HEK293 (cell line): Measurements from ENCODE around the gene ARMH3.

Experiments
- KLF7 ChIP-seq: fragments of 450-650 bp; formaldehyde crosslinking; IDR thresholded peaks from 2 replicates; pipeline ENCODE4 v1.5.1; 2016; ENCODE audit warnings: missing biosample characterization, missing genetic modification characterization, borderline replicate concordance
- MEIS1 ChIP-seq: sonication (generic); formaldehyde crosslinking; IDR thresholded peaks from 2 replicates; pipeline ENCODE4 v1.8.1; 2022; ENCODE audit warnings: missing genetic modification reagents, mild to moderate bottlenecking, borderline replicate concordance
- ZBTB48 ChIP-seq: fragments of 450-650 bp; formaldehyde crosslinking; IDR thresholded peaks from 2 replicates; pipeline ENCODE4 v1.5.1; 2016; ENCODE audit warnings: missing biosample characterization, missing genetic modification characterization
- ZFP37 ChIP-seq: fragments of 450-650 bp; formaldehyde crosslinking; IDR thresholded peaks from 2 replicates; pipeline ENCODE4 v1.5.1; 2016; ENCODE audit warnings: missing biosample characterization, missing genetic modification characterization
- ZNF24 ChIP-seq: fragments of 450-650 bp; formaldehyde crosslinking; IDR thresholded peaks from 2 replicates; pipeline ENCODE4 v1.5.1; 2016; ENCODE audit warnings: missing biosample characterization, missing genetic modification characterization
- TF ChIP-seq, protein P1 (sequence below): fragments of 450-650 bp; formaldehyde crosslinking; IDR thresholded peaks from 2 replicates; pipeline ENCODE4 v1.5.1; 2016; ENCODE audit warnings: missing biosample characterization, missing genetic modification characterization
- TF ChIP-seq, protein P2 (sequence below): fragments of 450-650 bp; formaldehyde crosslinking; IDR thresholded peaks from 2 replicates; pipeline ENCODE4 v1.5.1; 2016; ENCODE audit warnings: missing biosample characterization, missing genetic modification characterization

DNA sequence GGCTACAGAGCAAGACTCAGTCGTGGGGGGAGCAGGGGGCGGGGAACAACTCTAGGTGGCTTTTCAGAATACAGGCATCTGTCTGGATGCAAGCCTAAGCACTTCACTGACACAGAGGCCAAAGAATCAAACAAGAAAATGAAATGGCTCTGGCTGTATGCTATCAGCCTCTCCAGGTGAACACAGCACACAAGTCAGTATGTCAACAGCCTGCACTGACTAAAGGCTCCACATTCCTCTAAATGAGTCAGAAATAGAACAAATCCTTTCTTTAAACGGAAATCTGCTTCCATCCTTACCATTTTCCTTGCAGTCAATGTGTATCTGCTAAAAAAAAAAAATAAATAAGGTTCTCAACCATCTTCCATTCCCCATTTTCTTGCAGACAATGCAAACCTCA, 88.3 kb downstream of the ARMH3 start:
- TF ChIP-seq, protein P1, sequence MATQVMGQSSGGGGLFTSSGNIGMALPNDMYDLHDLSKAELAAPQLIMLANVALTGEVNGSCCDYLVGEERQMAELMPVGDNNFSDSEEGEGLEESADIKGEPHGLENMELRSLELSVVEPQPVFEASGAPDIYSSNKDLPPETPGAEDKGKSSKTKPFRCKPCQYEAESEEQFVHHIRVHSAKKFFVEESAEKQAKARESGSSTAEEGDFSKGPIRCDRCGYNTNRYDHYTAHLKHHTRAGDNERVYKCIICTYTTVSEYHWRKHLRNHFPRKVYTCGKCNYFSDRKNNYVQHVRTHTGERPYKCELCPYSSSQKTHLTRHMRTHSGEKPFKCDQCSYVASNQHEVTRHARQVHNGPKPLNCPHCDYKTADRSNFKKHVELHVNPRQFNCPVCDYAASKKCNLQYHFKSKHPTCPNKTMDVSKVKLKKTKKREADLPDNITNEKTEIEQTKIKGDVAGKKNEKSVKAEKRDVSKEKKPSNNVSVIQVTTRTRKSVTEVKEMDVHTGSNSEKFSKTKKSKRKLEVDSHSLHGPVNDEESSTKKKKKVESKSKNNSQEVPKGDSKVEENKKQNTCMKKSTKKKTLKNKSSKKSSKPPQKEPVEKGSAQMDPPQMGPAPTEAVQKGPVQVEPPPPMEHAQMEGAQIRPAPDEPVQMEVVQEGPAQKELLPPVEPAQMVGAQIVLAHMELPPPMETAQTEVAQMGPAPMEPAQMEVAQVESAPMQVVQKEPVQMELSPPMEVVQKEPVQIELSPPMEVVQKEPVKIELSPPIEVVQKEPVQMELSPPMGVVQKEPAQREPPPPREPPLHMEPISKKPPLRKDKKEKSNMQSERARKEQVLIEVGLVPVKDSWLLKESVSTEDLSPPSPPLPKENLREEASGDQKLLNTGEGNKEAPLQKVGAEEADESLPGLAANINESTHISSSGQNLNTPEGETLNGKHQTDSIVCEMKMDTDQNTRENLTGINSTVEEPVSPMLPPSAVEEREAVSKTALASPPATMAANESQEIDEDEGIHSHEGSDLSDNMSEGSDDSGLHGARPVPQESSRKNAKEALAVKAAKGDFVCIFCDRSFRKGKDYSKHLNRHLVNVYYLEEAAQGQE (tag by site-specific recombination) = no peak
- TF ChIP-seq KLF7 (tag by site-specific recombination) (no peak), ZBTB48 (no peak), ZFP37 (tag by site-specific recombination) (no peak), MEIS1 (CRISPR knock-in tag) (no peak), ZNF24 (tag by site-specific recombination) (no peak)
- TF ChIP-seq, protein P2, sequence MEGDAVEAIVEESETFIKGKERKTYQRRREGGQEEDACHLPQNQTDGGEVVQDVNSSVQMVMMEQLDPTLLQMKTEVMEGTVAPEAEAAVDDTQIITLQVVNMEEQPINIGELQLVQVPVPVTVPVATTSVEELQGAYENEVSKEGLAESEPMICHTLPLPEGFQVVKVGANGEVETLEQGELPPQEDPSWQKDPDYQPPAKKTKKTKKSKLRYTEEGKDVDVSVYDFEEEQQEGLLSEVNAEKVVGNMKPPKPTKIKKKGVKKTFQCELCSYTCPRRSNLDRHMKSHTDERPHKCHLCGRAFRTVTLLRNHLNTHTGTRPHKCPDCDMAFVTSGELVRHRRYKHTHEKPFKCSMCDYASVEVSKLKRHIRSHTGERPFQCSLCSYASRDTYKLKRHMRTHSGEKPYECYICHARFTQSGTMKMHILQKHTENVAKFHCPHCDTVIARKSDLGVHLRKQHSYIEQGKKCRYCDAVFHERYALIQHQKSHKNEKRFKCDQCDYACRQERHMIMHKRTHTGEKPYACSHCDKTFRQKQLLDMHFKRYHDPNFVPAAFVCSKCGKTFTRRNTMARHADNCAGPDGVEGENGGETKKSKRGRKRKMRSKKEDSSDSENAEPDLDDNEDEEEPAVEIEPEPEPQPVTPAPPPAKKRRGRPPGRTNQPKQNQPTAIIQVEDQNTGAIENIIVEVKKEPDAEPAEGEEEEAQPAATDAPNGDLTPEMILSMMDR (tag by site-specific recombination) = no peak
